Kidney epithelial cell (primary cell): ENCODE measurements around the gene ARHGEF9. TPM values are rescaled to one million over a fixed set of nuclear protein-coding genes. Genes with fewer than 3 reads are reported as not detected.

ENCODE experiments used
- DNase-seq: peaks from one replicate; pipeline ENCODE4 v3.0.0-alpha.2; 2010; ENCODE audit warnings: low read depth
- H3K27me3 ChIP-seq: 2 replicates; pipeline ENCODE4 v1.6.0; 2011; ENCODE audit warnings: low read length; ENCODE audit not compliant: control insufficient read depth, insufficient read depth
- H3K36me3 ChIP-seq: 2 replicates; pipeline ENCODE4 v1.5.1; 2011; ENCODE audit warnings: low read length; ENCODE audit not compliant: control insufficient read depth, insufficient read depth
- H3K4me3 ChIP-seq: 2 replicates; pipeline ENCODE4 v1.5.1; 2011; ENCODE audit warnings: low read depth, mild to moderate bottlenecking, control low read depth, low read length
- CTCF ChIP-seq: IDR thresholded peaks from 2 replicates; pipeline ENCODE4 v1.5.1; 2011; ENCODE audit warnings: mild to moderate bottlenecking, moderate library complexity, low read length, control low read depth, inconsistent platforms; ENCODE audit not compliant: insufficient read depth, poor library complexity, severe bottlenecking
- total RNA-seq: library from RNA; depleted of rRNA; stranded (reverse); fragments of >200 nt; gene quantifications from 2 replicates; pipeline ENCODE4 v1.2.3, GENCODE V29; 2015

ARHGEF9 gene
- total RNA-seq, 1 donor from 2014 or later = 14.4 TPM

GRCh38 chrX:63765712-63766111 is 19.3 kb downstream of the ARHGEF9 start:
- TF ChIP-seq CTCF = no peak

GRCh38 chrX:63764946-63765345 is 20.1 kb downstream of the ARHGEF9 start:
- TF ChIP-seq CTCF = no peak
- Histone ChIP-seq H3K36me3 (no peaks in the 10 kb centered on the region), H3K4me3 (no peak overlapping the region), H3K27me3 (no peaks in the 10 kb centered on the region)
- DNase-seq = no peak

More at GRCh38 chrX:63765712-63766111, 19.3 kb downstream of the ARHGEF9 start:
- no peak for DNase-seq
- Histone ChIP-seq H3K36me3 (no peaks in the 10 kb centered on the region), H3K4me3 (no peak overlapping the region), H3K27me3 (no peaks in the 10 kb centered on the region)

GRCh38 chrX:63761639-63762038 is 23.4 kb downstream of the ARHGEF9 start:
- H3K27me3 ChIP-seq = no peaks in the 10 kb centered on the region
- DNase-seq = no peak
- no peak overlapping the region for H3K4me3 ChIP-seq
- TF ChIP-seq CTCF = no peak
- H3K36me3 ChIP-seq = no peaks in the 10 kb centered on the region

GRCh38 chrX:63758011-63758410 is 27.0 kb downstream of the ARHGEF9 start:
- no peaks in the 10 kb centered on the region for H3K36me3 ChIP-seq
- no peak for DNase-seq
- TF ChIP-seq CTCF = no peak
- no peaks in the 10 kb centered on the region for H3K27me3 ChIP-seq
- no peak overlapping the region for H3K4me3 ChIP-seq

GRCh38 chrX:63755892-63756291 is 29.1 kb downstream of the ARHGEF9 start:
- TF ChIP-seq CTCF = no peak
- no peak for DNase-seq
- no peak overlapping the region for H3K4me3 ChIP-seq
- H3K27me3 ChIP-seq = no peaks in the 10 kb centered on the region
- no peaks in the 10 kb centered on the region for H3K36me3 ChIP-seq

GRCh38 chrX:63754860-63755579 is 30.0 kb downstream of the ARHGEF9 start:
- peak; percentile 72 for DNase-seq
- Histone ChIP-seq H3K4me3 (peak overlapping the region; percentile 57), H3K27me3 (no peaks in the 10 kb centered on the region), H3K36me3 (no peaks in the 10 kb centered on the region)
- TF ChIP-seq CTCF = no peak
